Neural cell (in vitro differentiated cells): Measurements from ENCODE around the gene RELL2.

Experiments
- CTCF ChIP-seq: fragments of 450-650 bp; IDR thresholded peaks from 2 replicates; pipeline ENCODE4 v1.5.1; 2014; ENCODE audit warnings: antibody characterized with exemption, mild to moderate bottlenecking, moderate library complexity; ENCODE audit not compliant: poor library complexity, severe bottlenecking
- EP300 ChIP-seq: fragments of 450-650 bp; conservative IDR thresholded peaks from 2 replicates; pipeline ENCODE4 v1.6.1; 2014; ENCODE audit warnings: antibody characterized with exemption, mild to moderate bottlenecking, moderate library complexity; ENCODE audit not compliant: poor library complexity, severe bottlenecking
- EZH2 ChIP-seq: fragments of 200-600, 300-800 bp; shearing (Covaris generic), sonication (generic); IDR thresholded peaks from 2 replicates; pipeline ENCODE4 v1.6.1; 2014; ENCODE audit warnings: antibody characterized with exemption, low read length, borderline replicate concordance, mild to moderate bottlenecking; ENCODE audit not compliant: insufficient read depth, poor library complexity, severe bottlenecking
- POLR2AphosphoS5 ChIP-seq: IDR thresholded peaks from 2 replicates; pipeline ENCODE4 v1.6.1; 2012
- SMC3 ChIP-seq: fragments of 450-650 bp; conservative IDR thresholded peaks from 2 replicates; pipeline ENCODE4 v1.6.1; 2014; ENCODE audit warnings: antibody characterized with exemption, mild to moderate bottlenecking, moderate library complexity; ENCODE audit not compliant: poor library complexity
- TAF1 ChIP-seq: IDR thresholded peaks from 2 replicates; pipeline ENCODE4 v1.6.1; 2012; ENCODE audit warnings: low read depth
- TF ChIP-seq, protein P1 (sequence below): IDR thresholded peaks from 2 replicates; pipeline ENCODE4 v1.6.1; 2012; ENCODE audit warnings: borderline replicate concordance

DNA sequence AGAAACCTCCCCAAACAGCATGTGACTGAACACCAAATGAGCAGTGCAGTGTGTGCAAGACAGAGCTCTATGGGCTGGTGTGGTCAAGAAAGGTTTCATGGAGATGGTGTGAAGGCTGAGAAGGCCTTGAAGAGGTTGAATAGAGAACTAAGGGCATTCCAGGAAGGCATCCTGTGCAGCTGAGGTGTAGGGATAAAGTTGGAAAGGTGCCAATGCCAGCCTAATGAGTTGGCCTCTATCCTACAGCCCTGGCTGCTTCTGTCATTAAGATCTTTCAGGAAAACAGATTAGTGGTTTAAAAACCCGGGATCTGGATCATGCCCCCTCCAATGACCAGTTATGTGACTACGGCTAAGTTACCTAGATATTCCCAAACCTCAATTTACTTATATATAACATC, 4.1 kb upstream of the RELL2 start:
- TF ChIP-seq SMC3 (no peak), CTCF (no peak), EZH2 (no peak), EP300 (no peak), POLR2AphosphoS5 (no peak), TAF1 (no peak)
- TF ChIP-seq, protein P1, sequence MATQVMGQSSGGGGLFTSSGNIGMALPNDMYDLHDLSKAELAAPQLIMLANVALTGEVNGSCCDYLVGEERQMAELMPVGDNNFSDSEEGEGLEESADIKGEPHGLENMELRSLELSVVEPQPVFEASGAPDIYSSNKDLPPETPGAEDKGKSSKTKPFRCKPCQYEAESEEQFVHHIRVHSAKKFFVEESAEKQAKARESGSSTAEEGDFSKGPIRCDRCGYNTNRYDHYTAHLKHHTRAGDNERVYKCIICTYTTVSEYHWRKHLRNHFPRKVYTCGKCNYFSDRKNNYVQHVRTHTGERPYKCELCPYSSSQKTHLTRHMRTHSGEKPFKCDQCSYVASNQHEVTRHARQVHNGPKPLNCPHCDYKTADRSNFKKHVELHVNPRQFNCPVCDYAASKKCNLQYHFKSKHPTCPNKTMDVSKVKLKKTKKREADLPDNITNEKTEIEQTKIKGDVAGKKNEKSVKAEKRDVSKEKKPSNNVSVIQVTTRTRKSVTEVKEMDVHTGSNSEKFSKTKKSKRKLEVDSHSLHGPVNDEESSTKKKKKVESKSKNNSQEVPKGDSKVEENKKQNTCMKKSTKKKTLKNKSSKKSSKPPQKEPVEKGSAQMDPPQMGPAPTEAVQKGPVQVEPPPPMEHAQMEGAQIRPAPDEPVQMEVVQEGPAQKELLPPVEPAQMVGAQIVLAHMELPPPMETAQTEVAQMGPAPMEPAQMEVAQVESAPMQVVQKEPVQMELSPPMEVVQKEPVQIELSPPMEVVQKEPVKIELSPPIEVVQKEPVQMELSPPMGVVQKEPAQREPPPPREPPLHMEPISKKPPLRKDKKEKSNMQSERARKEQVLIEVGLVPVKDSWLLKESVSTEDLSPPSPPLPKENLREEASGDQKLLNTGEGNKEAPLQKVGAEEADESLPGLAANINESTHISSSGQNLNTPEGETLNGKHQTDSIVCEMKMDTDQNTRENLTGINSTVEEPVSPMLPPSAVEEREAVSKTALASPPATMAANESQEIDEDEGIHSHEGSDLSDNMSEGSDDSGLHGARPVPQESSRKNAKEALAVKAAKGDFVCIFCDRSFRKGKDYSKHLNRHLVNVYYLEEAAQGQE = no peak
